NB4 (cell line): ENCODE measurements around the gene KRT82.

Source experiments
- DNase-seq: peaks from one replicate; pipeline ENCODE4 v3.0.0; 2010; ENCODE audit warnings: low read depth
- H3K4me3 ChIP-seq: one replicate; pipeline ENCODE4 v1.5.1; 2011; ENCODE audit warnings: mild to moderate bottlenecking, low read depth, low read length, moderate library complexity
- MYC ChIP-seq: IDR thresholded peaks from 2 replicates; pipeline ENCODE4 v1.6.1; 2011; ENCODE audit warnings: low read depth, low read length
- POLR2A ChIP-seq: IDR thresholded peaks from 2 replicates; pipeline ENCODE4 v1.6.1; 2011; ENCODE audit warnings: mild to moderate bottlenecking; ENCODE audit not compliant: insufficient read length; ENCODE audit errors: extremely low read depth
- TF ChIP-seq, protein P1 (sequence below): IDR thresholded peaks from 2 replicates; pipeline ENCODE4 v1.6.1; 2011; ENCODE audit warnings: low read depth, low read length
- TF ChIP-seq, protein P2 (sequence below): IDR thresholded peaks from one replicate; pipeline ENCODE4 v1.5.1; 2012; ENCODE audit warnings: low read depth, low read length

Gene KRT82

DNA sequence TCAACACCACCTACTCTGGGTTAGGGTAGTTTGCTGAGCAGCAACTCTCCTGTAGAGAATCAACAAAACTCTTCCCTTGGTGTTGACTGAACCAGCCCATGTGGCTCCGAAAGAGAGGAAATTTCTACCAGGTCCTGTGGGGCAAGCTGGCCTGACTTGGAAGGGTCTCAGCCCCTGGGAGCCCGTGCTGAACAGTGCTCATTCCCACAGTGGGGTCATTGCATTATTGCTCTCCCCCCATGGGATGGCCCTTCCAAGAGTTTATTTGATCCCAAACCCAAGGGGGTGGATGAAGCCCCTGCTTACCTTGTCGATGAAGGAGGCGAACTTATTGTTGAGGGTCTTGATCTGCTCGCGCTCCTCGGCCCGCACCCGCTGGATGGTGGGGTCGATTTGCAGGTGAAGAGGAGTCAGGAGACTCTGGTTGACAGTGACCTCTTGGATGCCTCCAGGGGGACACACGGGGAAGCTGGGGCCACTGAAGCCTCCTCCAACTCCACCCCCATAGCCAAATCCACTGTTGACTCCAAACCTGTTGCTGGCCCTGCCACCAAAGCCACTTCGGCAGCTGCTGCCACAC is 27.5 kb upstream of the KRT82 start:
- TF ChIP-seq, protein P1, sequence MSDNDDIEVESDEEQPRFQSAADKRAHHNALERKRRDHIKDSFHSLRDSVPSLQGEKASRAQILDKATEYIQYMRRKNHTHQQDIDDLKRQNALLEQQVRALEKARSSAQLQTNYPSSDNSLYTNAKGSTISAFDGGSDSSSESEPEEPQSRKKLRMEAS: no peak
- TF ChIP-seq, protein P2, sequence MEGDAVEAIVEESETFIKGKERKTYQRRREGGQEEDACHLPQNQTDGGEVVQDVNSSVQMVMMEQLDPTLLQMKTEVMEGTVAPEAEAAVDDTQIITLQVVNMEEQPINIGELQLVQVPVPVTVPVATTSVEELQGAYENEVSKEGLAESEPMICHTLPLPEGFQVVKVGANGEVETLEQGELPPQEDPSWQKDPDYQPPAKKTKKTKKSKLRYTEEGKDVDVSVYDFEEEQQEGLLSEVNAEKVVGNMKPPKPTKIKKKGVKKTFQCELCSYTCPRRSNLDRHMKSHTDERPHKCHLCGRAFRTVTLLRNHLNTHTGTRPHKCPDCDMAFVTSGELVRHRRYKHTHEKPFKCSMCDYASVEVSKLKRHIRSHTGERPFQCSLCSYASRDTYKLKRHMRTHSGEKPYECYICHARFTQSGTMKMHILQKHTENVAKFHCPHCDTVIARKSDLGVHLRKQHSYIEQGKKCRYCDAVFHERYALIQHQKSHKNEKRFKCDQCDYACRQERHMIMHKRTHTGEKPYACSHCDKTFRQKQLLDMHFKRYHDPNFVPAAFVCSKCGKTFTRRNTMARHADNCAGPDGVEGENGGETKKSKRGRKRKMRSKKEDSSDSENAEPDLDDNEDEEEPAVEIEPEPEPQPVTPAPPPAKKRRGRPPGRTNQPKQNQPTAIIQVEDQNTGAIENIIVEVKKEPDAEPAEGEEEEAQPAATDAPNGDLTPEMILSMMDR: no peak
- H3K4me3 ChIP-seq: no peak overlapping the region
- DNase-seq: no peak

DNA sequence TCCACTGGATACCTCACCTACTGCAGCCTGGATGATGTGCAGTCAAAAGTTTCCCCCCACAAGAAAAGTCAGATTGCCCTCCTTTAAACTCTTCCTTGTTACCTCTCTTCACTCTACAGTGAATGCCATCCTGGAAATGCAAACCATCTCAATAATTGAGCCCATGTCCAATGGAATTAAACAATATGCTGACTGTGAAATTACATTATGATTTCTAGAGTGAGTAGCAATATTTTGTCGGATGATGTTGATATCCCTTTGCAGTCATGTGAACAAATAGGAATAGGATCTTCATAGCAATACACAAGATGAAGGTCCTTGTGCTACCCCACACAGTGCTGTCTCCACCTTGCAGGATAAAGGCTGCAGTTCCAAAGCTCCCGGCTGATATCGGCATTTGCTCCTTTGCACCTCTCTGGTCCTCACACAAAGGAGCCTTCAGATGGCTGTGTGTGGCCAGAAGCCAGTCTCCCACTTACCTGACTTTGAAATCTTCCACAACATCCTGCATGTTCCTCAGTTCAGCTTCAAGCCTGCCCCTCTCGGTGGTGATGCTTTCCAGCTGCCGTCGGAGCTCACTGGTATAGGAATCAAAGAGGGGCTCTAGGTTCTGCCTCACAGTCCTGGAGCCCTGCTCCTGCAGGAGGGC is 26.5 kb upstream of the KRT82 start:
- TF ChIP-seq, protein P2: no peak
- TF ChIP-seq POLR2A (no peak), MYC (no peak)
- TF ChIP-seq, protein P1: no peak
- no peak overlapping the region for H3K4me3 ChIP-seq
- DNase-seq: no peak

DNA sequence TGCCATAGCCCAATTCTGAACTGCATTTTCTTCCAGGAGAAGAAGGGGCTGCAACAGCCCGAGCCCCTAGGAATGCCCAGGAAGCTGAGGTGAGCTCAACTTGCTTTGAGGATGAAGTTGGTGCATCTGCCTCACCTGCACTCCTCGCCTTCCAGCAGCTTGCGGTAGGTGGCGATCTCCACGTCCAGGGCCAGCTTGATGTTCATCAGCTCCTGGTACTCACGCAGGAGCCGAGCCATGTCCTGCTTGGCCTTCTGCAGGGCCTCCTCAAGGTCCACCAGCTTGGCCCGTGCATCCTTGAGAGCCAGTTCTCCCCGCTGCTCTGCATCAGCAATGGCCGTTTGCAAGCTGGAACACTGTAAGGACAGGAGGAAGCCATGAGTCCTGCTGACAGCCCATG is 22.0 kb upstream of the KRT82 start:
- DNase-seq: no peak
- H3K4me3 ChIP-seq: no peak overlapping the region
- TF ChIP-seq, protein P2: no peak
- TF ChIP-seq POLR2A (no peak), MYC (no peak)
- TF ChIP-seq, protein P1: no peak

DNA sequence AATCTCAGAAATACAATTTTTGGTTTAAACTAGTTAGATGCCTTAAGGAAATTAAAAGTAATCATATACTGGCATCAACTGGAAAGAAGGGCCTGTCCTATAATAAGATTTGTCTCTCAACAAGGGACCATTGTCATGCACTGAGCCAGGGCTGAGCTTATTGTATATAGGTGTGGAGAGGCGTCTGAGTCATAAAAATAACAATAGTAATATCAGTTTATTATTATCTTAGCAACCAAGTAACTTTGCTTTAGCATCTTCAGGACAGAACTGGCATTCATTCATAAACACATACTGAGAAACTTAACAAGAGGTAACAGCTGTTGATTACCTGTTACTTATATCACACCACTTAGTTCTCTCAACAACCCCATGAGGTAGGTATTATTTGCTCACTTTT is 20.9 kb upstream of the KRT82 start:
- TF ChIP-seq, protein P2: no peak
- no peak for DNase-seq

DNA sequence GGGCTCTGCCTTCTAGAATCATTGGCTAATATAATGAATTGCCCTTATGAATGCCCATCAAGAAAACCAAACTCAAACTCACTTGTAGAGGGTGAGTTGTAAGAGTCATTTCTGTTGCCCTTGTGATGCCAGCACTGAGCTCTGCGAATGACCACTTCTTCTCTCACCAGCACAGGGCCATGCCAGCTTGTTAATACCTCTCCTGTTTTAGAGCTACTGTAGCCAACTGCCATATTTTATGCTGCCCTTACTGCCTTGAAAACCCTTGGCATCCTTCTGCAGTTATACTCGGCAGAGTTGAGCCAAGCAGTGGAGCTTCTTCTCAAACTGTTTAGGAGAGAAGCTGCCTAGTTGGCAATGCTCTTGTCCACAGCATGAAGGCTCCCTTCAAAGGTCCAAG is 19.9 kb upstream of the KRT82 start:
- TF ChIP-seq, protein P2: no peak
- TF ChIP-seq MYC (no peak), POLR2A (no peak)
- TF ChIP-seq, protein P1: no peak
- no peak overlapping the region for H3K4me3 ChIP-seq
- DNase-seq: no peak

More for the DNA sequence above, 20.9 kb upstream of the KRT82 start:
- H3K4me3 ChIP-seq: no peak overlapping the region

DNA sequence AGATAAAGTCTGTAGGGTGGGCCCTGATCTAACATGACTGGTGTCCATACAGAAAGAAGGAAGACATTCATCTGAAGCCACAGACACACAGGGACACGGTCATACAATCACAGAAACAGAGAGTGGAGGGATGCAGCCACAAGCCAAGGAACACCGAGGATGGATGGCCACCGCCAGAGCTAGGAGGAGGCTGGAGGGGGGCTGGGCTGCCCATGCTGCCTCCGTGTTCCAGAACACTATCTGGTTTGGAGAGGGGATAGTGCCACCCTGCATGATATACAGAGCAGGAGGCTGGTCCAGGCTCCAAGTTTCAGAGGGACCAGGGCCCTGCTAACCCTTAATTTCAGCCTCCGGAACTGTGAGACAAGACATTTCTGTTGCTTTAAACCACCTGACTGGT is 19.3 kb upstream of the KRT82 start:
- no peak overlapping the region for H3K4me3 ChIP-seq
- no peak for DNase-seq
- TF ChIP-seq POLR2A: no peak
- TF ChIP-seq, protein P2: no peak
- no peak for TF ChIP-seq MYC
- TF ChIP-seq, protein P1: no peak
